ENCODE data around the gene AURKA. TPM values are rescaled to one million over a fixed set of nuclear protein-coding genes. Genes with fewer than 3 reads are reported as not detected.

The AURKA gene
- total and polyA plus RNA-seq, 2 of the 8 experiments (the other 6 are each of a cell fraction or from before 2014, with no cell fraction given): 45.8 to 84.8 TPM

DNA sequence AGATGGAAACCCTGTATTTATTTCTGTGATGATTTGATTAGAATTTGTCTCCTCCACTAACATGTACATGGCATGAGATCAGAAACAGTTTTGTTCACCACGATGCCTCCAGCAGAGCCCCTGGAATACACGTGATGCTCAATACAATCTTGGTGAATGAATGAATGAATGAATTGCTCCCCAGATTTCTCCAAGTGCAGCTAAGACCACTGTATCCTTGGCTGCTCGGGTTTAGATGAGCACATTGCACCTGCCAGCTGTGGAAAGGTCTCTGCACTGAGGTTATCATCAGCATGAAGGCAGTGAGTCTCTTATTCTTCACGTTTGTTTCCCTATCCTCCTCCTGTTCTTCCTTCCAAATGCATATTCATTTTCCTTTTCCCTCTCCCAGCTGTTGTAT lies 37.9 kb upstream of the AURKA start (continued):
- TF ChIP-seq GTF2F1 (IDR thresholded peaks at IDR 0.05; ENCODE audit: borderline replicate concordance, low read depth, low read length) (no peak), YY1 (IDR thresholded peaks at IDR 0.05; ENCODE audit: low read depth, low read length) (no peak)
- TF ChIP-seq, protein P1, sequence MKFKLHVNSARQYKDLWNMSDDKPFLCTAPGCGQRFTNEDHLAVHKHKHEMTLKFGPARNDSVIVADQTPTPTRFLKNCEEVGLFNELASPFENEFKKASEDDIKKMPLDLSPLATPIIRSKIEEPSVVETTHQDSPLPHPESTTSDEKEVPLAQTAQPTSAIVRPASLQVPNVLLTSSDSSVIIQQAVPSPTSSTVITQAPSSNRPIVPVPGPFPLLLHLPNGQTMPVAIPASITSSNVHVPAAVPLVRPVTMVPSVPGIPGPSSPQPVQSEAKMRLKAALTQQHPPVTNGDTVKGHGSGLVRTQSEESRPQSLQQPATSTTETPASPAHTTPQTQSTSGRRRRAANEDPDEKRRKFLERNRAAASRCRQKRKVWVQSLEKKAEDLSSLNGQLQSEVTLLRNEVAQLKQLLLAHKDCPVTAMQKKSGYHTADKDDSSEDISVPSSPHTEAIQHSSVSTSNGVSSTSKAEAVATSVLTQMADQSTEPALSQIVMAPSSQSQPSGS (IDR thresholded peaks at IDR 0.05; ENCODE audit: low read length): no peak
- TF ChIP-seq, protein P2, sequence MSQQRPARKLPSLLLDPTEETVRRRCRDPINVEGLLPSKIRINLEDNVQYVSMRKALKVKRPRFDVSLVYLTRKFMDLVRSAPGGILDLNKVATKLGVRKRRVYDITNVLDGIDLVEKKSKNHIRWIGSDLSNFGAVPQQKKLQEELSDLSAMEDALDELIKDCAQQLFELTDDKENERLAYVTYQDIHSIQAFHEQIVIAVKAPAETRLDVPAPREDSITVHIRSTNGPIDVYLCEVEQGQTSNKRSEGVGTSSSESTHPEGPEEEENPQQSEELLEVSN (IDR thresholded peaks at IDR 0.05): no peak

All from H1 (cell line).